ENCODE data around the gene USP6NL. TPM values are rescaled to one million over a fixed set of nuclear protein-coding genes. Genes with fewer than 3 reads are reported as not detected.
A peak's percentile ranks its signal among the peaks of the same experiment; 100 is the strongest.

Gene USP6NL
- total and polyA plus RNA-seq, 10 of the 15 experiments (the other 5 are each of a cell fraction or from before 2014, with no cell fraction given), result 4.0 to 27.7 (median 18.2) TPM

DNA sequence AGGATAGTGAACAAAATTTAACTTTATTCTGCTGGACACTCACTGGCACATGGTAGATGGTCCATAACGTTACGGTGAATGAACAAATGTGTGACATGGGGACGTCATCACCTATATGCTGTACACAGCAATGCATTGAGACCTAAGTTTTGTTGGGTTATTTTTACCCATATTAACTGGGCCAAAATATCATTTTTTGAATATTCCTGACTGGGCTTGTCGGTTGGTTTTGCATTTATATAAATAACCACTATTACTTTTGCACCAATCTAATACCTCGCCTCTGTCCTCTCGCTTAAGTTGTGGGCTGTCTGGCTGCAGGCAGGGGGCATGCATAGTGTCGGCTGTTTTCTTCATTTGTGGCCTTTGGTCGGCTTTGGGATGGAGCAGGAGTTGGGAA lies 161.7 kb downstream of the USP6NL start:
- Histone ChIP-seq H3K79me2 (ENCODE audit: control insufficient read depth, insufficient read depth, low read length) (no peaks in the 10 kb centered on the region), H3K4me2 (ENCODE audit: control insufficient read depth, insufficient read depth) (peak overlapping the region; percentile 99), H3K9me3 (replicated peaks; ENCODE audit: control insufficient read depth, insufficient read depth, low read length) (no peaks in the 10 kb centered on the region), H3K4me1 (ENCODE audit: control insufficient read depth, insufficient read depth, low read length) (peaks cover 37% of the 10 kb centered on the region), H3K9ac (ENCODE audit: control insufficient read depth, insufficient read depth, low read length) (no peak overlapping the region), H3K27me3 (replicated peaks in 1 of 2; ENCODE audit: control insufficient read depth in 2 of 2, insufficient read depth in 2 of 2, low read length in 1 of 2) (no peaks in the 10 kb centered on the region), H3K27ac (ENCODE audit: control insufficient read depth, insufficient read depth) (peak overlapping the region; percentile 58; the same call in 1 of the 2 replicates), H4K20me1 (ENCODE audit: control insufficient read depth, insufficient read depth) (no peaks in the 10 kb centered on the region), H2AFZ (ENCODE audit: control insufficient read depth, low read depth, low read length) (no peak overlapping the region), H3K4me3 (peak overlapping the region; percentile 63; the same call in 1 of the 2 replicates), H3K36me3 (ENCODE audit: control insufficient read depth in 2 of 2, insufficient read depth in 2 of 2, low read length in 1 of 2) (no peaks in the 10 kb centered on the region)
- ATAC-seq (no peak), FAIRE-seq (no peak), DNase-seq (ENCODE audit: low read depth, low spot score) (no peak)
- in situ Hi-C loops (cut with MboI), result loop anchor here (25.0 kb wide), 1 partner anchor 337 kb away; no protein-coding TSS in a partner anchor
- SMC1A ChIA-PET (ENCODE audit: uncharacterized antibody, unreplicated experiment), result interaction anchor here (1.4 kb wide), 1 partner anchor 10 kb away, joined by 3 read pairs; no protein-coding TSS in a partner anchor
- CTCF ChIA-PET, result no interaction called here
- BruUV-seq (replicated peaks), result no TSS peak
- POLR2A ChIA-PET, result no interaction called here
- intact Hi-C loops (cut with micrococcal nuclease; ENCODE audit: unreplicated experiment), result loop anchor here (10.0 kb wide), 1 partner anchor 275 kb away; no protein-coding TSS in a partner anchor
- TF ChIP-seq KLF5 (IDR thresholded peaks at IDR 0.05; ENCODE audit: partially characterized antibody) (no peak), RCOR1 (conservative IDR thresholded peaks at IDR 0.05; ENCODE audit: low read depth, low read length) (no peak), CREM (IDR thresholded peaks at IDR 0.05; ENCODE audit: low read depth) (peak; percentile 32; the same call in 1 of the 2 replicates)
- RAD21 ChIA-PET (ENCODE audit: unreplicated experiment), result no interaction called here
- whole genome bisulfite sequencing (ENCODE audit: insufficient coverage, insufficient replicate concordance, low lambda C conversion rate, missing lambda C conversion rate), result 58% methylated on average over 8 of the region's 8 CpGs

DNA sequence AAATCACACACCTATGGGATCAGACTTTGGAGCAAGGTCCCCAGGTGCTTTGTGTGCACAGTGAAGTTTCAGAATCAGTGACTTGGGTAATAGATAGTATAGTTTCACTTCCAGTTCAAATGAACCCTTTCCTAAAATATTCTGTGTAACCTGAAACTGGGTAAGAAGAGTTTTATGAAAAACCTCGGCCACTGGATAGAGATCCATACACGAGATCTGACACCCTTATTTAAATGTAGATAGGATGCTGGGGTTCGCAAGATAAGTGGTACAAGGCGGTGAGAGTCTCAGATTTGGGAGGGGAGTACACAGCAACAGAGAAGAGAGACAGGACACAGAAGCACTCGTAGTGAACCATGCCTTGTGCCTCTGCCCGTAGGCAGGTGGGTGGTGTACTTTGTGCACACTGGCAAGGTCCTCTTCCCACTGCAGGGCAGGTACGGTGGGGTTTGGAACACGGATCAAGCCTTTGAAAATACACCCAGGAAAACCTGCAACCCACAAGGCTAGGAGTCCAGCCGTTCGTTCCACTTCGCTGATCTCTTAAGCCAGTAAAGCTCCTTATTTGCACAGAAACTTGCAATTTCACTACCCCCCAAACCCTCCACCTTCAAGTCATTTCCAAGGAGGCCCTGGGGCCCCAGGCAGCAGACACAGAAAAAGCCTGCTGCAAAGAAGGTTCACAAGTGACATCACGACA lies 162.8 kb downstream of the USP6NL start:
- ATAC-seq (peak; percentile 84), FAIRE-seq (peak; percentile 96), DNase-seq (ENCODE audit: low read depth, low spot score) (peak; percentile 44)
- peak overlapping the region; percentile 64 for H3K9ac ChIP-seq (ENCODE audit: control insufficient read depth, insufficient read depth, low read length)
- H3K36me3 ChIP-seq (ENCODE audit: control insufficient read depth in 2 of 2, insufficient read depth in 2 of 2, low read length in 1 of 2), result no peaks in the 10 kb centered on the region
- BruUV-seq (replicated peaks), result no TSS peak
- H3K4me3 ChIP-seq, result peak overlapping the region; percentile 63
- H3K79me2 ChIP-seq (ENCODE audit: control insufficient read depth, insufficient read depth, low read length), result no peaks in the 10 kb centered on the region
- H3K4me1 ChIP-seq (ENCODE audit: control insufficient read depth, insufficient read depth, low read length), result peaks cover 37% of the 10 kb centered on the region
- ChIA-PET SMC1A (ENCODE audit: uncharacterized antibody, unreplicated experiment) (interaction anchor here (1.0 to 1.4 kb wide), 5 partner anchors 9 to 26 kb away, joined by 3 to 6 read pairs (median 3); no protein-coding TSS in a partner anchor), CTCF (interaction anchor here (0.8 to 1.6 kb wide), 4 partner anchors 9 to 308 kb away, joined by 3 to 5 read pairs (median 4); no protein-coding TSS in a partner anchor), RAD21 (ENCODE audit: unreplicated experiment) (interaction anchor here (0.8 to 1.3 kb wide), 2 partner anchors 73 to 204 kb away, joined by 3 read pairs; no protein-coding TSS in a partner anchor), POLR2A (no interaction called here)
- H3K4me2 ChIP-seq (ENCODE audit: control insufficient read depth, insufficient read depth), result peak overlapping the region; percentile 99
- no peaks in the 10 kb centered on the region for H4K20me1 ChIP-seq (ENCODE audit: control insufficient read depth, insufficient read depth)
- peak overlapping the region; percentile 75 for H2AFZ ChIP-seq (ENCODE audit: control insufficient read depth, low read depth, low read length)
- H3K27ac ChIP-seq (ENCODE audit: control insufficient read depth, insufficient read depth), result peak overlapping the region; percentile 85
- WGBS (ENCODE audit: insufficient coverage, insufficient replicate concordance, low lambda C conversion rate, missing lambda C conversion rate), result 2% methylated on average over 12 of the region's 12 CpGs
- H3K9me3 ChIP-seq (replicated peaks; ENCODE audit: control insufficient read depth, insufficient read depth, low read length), result no peaks in the 10 kb centered on the region
- intact Hi-C loops (cut with micrococcal nuclease; ENCODE audit: unreplicated experiment) (loop anchor here (10.0 kb wide), 1 partner anchor 274 kb away; no protein-coding TSS in a partner anchor), in situ Hi-C loops (cut with MboI) (no loop called here)
- H3K27me3 ChIP-seq (replicated peaks in 1 of 2; ENCODE audit: control insufficient read depth in 2 of 2, insufficient read depth in 2 of 2, low read length in 1 of 2), result no peaks in the 10 kb centered on the region
- no peak for TF ChIP-seq ZNF274 (IDR thresholded peaks at IDR 0.05; ENCODE audit: insufficient read depth, insufficient read length)
- peak; percentile 51; the same call in 1 of the 2 replicates for TF ChIP-seq EED (IDR thresholded peaks at IDR 0.05; ENCODE audit: low read depth)
- TF ChIP-seq IKZF2 (IDR thresholded peaks at IDR 0.05), result peak; percentile 50 to 69
- TF ChIP-seq ZNF207 (IDR thresholded peaks at IDR 0.05; ENCODE audit: borderline replicate concordance), result no peak
- peak; percentile 50 for TF ChIP-seq IKZF1 (conservative IDR thresholded peaks at IDR 0.05)
- 0 out of 2 replicates have a peak, but pooled peaks have one; percentile 8 for TF ChIP-seq DPF2 (IDR thresholded peaks at IDR 0.05)
- no peak for TF ChIP-seq NFYB (IDR thresholded peaks at IDR 0.05; ENCODE audit: insufficient read depth, low read depth, low read length)
- TF ChIP-seq NFIC (IDR thresholded peaks at IDR 0.05; ENCODE audit: low read depth, low read length), result peak; percentile 55
- TF ChIP-seq PML (IDR thresholded peaks at IDR 0.05; ENCODE audit: low read length), result 0 out of 2 replicates have a peak, but pooled peaks have one; percentile 42
- TF ChIP-seq FOXM1 (IDR thresholded peaks at IDR 0.05; ENCODE audit: low read depth, low read length), result peak; percentile 54
- TF ChIP-seq SRF (IDR thresholded peaks at IDR 0.05; ENCODE audit: low read depth in 2 of 2, low read length in 2 of 2), result peak in 1 of 2 experiments; percentile 69; a peak in 1 of 4 replicates
- TF ChIP-seq, protein P1, sequence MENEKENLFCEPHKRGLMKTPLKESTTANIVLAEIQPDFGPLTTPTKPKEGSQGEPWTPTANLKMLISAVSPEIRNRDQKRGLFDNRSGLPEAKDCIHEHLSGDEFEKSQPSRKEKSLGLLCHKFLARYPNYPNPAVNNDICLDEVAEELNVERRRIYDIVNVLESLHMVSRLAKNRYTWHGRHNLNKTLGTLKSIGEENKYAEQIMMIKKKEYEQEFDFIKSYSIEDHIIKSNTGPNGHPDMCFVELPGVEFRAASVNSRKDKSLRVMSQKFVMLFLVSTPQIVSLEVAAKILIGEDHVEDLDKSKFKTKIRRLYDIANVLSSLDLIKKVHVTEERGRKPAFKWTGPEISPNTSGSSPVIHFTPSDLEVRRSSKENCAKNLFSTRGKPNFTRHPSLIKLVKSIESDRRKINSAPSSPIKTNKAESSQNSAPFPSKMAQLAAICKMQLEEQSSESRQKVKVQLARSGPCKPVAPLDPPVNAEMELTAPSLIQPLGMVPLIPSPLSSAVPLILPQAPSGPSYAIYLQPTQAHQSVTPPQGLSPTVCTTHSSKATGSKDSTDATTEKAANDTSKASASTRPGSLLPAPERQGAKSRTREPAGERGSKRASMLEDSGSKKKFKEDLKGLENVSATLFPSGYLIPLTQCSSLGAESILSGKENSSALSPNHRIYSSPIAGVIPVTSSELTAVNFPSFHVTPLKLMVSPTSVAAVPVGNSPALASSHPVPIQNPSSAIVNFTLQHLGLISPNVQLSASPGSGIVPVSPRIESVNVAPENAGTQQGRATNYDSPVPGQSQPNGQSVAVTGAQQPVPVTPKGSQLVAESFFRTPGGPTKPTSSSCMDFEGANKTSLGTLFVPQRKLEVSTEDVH (IDR thresholded peaks at IDR 0.05; ENCODE audit: low read depth, partially characterized antibody), result no peak

Measured in GM12878 (cell line).